Stomach (tissue), 9 donors: Measurements from ENCODE around the gene LSAMP. TPM values are rescaled to one million over a fixed set of nuclear protein-coding genes. Genes with fewer than 3 reads are reported as not detected.

Experiments used
- DNase-seq, 2 donors: peaks; one replicate each; pipeline versions ENCODE4 v3.0.0 to v3.0.0-alpha.2; 2013 to 2019
- H3K27ac ChIP-seq, 5 donors: fragments of 200-600 bp in 4 of 5; sonication (generic) in 4 of 5; one replicate each; pipeline ENCODE4 v1.5.1; 2013 to 2019; ENCODE audit warnings: mild to moderate bottlenecking in 1 of 5, moderate library complexity in 1 of 5
- H3K27me3 ChIP-seq, 3 donors: fragments of 200-600 bp; sonication (generic); one replicate each; pipeline ENCODE4 v1.5.1; 2017 to 2019; ENCODE audit warnings: mixed run types in 1 of 3
- H3K36me3 ChIP-seq, 4 donors: fragments of 200-600 bp; sonication (generic); 1 replicate in 3 of 4; 2 replicates in 1 of 4; pipeline ENCODE4 v1.5.1; 2016 to 2019
- H3K4me1 ChIP-seq, 4 donors: fragments of 200-600 bp; sonication (generic); one replicate each; pipeline ENCODE4 v1.5.1; 2016 to 2019
- H3K4me3 ChIP-seq, 4 donors: fragments of 200-600 bp; sonication (generic) in 3 of 4; one replicate each; pipeline ENCODE4 v1.5.1; 2016 to 2019; ENCODE audit warnings: mild to moderate bottlenecking in 1 of 4
- H3K9me3 ChIP-seq, 4 donors: fragments of 200-600 bp; sonication (generic); one replicate each; pipeline ENCODE4 v1.5.1; 2016 to 2019
- CTCF ChIP-seq, 7 experiments: fragments of 450-650 bp in 4 of 7; fragments of 200-600 bp in 3 of 7; sonication (generic) in 3 of 7; IDR thresholded peaks; one replicate each; pipeline ENCODE4 v1.5.1; 2016 to 2019; ENCODE audit warnings: antibody characterized with exemption in 7 of 7, control low read depth in 2 of 7, mild to moderate bottlenecking in 1 of 7
- EP300 ChIP-seq: sonication (generic); formaldehyde crosslinking; IDR thresholded peaks from one replicate; pipeline ENCODE4 v1.6.1; 2017; ENCODE audit warnings: antibody characterized with exemption
- POLR2A ChIP-seq, 4 donors: fragments of 450-650 bp; IDR thresholded peaks; one replicate each; pipeline ENCODE4 v1.6.1; 2016; ENCODE audit warnings: antibody characterized with exemption in 4 of 4, control low read depth in 2 of 4, mild to moderate bottlenecking in 1 of 4, moderate library complexity in 1 of 4
- POLR2AphosphoS5 ChIP-seq, 3 donors: sonication (generic); formaldehyde crosslinking; IDR thresholded peaks; one replicate each; pipeline ENCODE4 v1.6.1; 2016; ENCODE audit warnings: antibody characterized with exemption in 3 of 3
- WGBS, 5 donors: extraction: QIAGEN DNeasy Blood & Tissue Kit in 3 of 5; methylation state at CpG; one replicate each; pipeline versions ENCODE4 v1.1.5 to v1.1.7; 2013 to 2018; 5-methylcytosine and 5-hydroxymethylcytosine counted together
- intact Hi-C: fragments of 100-400 bp; cut with DNase I; formaldehyde crosslinking; loops from one replicate; pipeline ENCODE4 v1.15.1; 2023; ENCODE audit warnings: low total_unique reads
- polyA plus RNA-seq, 3 donors: library from polyadenylated mRNA; stranded (reverse); fragments of 200-250 nt; gene quantifications; one replicate each; pipeline ENCODE4 v1.2.3, GENCODE V29; 2013
- total RNA-seq, 5 donors: library from RNA; depleted of rRNA; stranded (reverse); fragments of >200 nt; gene quantifications; one replicate each; pipeline versions ENCODE4 v1.1.0 to v1.2.3, GENCODE V29; 2014 to 2016
- donor health status: healthy with polysubstance abuse.
- donor health status: Bipolar disorder and iron deficiency.
- donor health status: healthy.

The LSAMP gene
- total and polyA plus RNA-seq, 8 donors: 1.1 to 20.7 (median 1.7) TPM

- Histone ChIP-seq H3K9me3 (peaks cover 0 to 18% (median 3%) of the 10 kb centered on the region in 4 donors), H3K4me1 (no peaks in the 10 kb centered on the region), H3K4me3 (no peak overlapping the region), H3K36me3 (no peaks in the 10 kb centered on the region), H3K27me3 (no peaks in the 10 kb centered on the region), H3K27ac (no peak overlapping the region)
- WGBS, 5 donors: 57 to 84% (median 73%) methylated on average over 1 to 3 of the region's 3 CpGs; no CpG with 5 or more reads in 1 of the 5 donors
- intact Hi-C loops: no loop called here
- TF ChIP-seq CTCF (IDR thresholded peaks at IDR 0.05): no peak
- no peak for TF ChIP-seq POLR2A (IDR thresholded peaks at IDR 0.05)
- TF ChIP-seq POLR2AphosphoS5 (IDR thresholded peaks at IDR 0.05): no peak
- no peak for TF ChIP-seq EP300
- no peak for DNase-seq
These were observed 52.1 kb downstream of the LSAMP start for GRCh38 chr3:116393199-116393598.

DNA sequence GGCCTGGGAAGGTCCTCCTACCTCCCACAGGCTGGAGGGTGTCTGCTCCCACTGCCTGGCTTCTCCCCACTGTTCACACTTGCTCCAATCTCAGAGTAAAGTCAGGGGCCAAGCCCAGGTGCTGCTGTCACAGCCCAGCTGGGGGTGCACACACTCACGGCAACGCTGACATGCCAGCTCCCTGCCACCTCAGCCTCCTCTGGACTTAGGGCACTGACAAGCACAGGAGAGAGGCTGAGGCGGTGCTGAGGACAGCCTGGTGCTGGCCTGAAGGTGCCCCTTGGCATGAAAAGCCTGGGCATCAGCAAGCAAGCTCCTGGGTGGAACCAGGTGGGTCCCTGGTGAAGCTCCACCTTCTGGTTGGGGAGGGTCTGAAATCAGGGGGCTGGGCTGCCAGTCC, 53.0 kb downstream of the LSAMP start:
- Histone ChIP-seq H3K9me3 (peaks cover 0 to 18% (median 3%) of the 10 kb centered on the region in 4 donors), H3K27ac (no peak overlapping the region), H3K4me3 (no peak overlapping the region), H3K36me3 (no peaks in the 10 kb centered on the region), H3K27me3 (no peaks in the 10 kb centered on the region), H3K4me1 (no peaks in the 10 kb centered on the region)
- 80 to 91% (median 91%) methylated on average over 2 to 3 of the region's 3 CpGs; no CpG with 5 or more reads in 1 of the 5 donors for WGBS, 5 donors
- no peak for DNase-seq
- intact Hi-C loops: no loop called here
- TF ChIP-seq CTCF (IDR thresholded peaks at IDR 0.05) (no peak), POLR2A (IDR thresholded peaks at IDR 0.05) (no peak), POLR2AphosphoS5 (IDR thresholded peaks at IDR 0.05) (no peak), EP300 (no peak)

GRCh38 chr3:116391296-116392201, 53.7 kb downstream of the LSAMP start:
- Histone ChIP-seq H3K36me3 (no peaks in the 10 kb centered on the region), H3K27ac (no peak overlapping the region), H3K27me3 (no peaks in the 10 kb centered on the region), H3K4me1 (no peaks in the 10 kb centered on the region), H3K9me3 (peaks cover 0 to 18% (median 3%) of the 10 kb centered on the region in 4 donors), H3K4me3 (no peak overlapping the region)
- TF ChIP-seq CTCF (IDR thresholded peaks at IDR 0.05) (no peak), EP300 (no peak), POLR2AphosphoS5 (IDR thresholded peaks at IDR 0.05) (no peak), POLR2A (IDR thresholded peaks at IDR 0.05) (no peak)
- no peak for DNase-seq
- intact Hi-C loops: no loop called here
- WGBS, 5 donors: 82 to 92% (median 91%) methylated on average over 11 to 23 of the region's 23 CpGs

- Histone ChIP-seq H3K27ac (no peak overlapping the region), H3K4me3 (no peak overlapping the region), H3K27me3 (no peaks in the 10 kb centered on the region), H3K36me3 (no peaks in the 10 kb centered on the region), H3K4me1 (no peaks in the 10 kb centered on the region), H3K9me3 (peaks cover 0 to 18% (median 3%) of the 10 kb centered on the region in 4 donors)
- intact Hi-C loops: no loop called here
- TF ChIP-seq POLR2AphosphoS5 (IDR thresholded peaks at IDR 0.05) (no peak), CTCF (IDR thresholded peaks at IDR 0.05) (no peak), EP300 (no peak), POLR2A (IDR thresholded peaks at IDR 0.05) (no peak)
- no peak for DNase-seq
- WGBS, 5 donors: 82 to 100% (median 87%) methylated on average over 1 of the region's 1 CpG
These were observed 55.0 kb downstream of the LSAMP start for GRCh38 chr3:116390318-116390717.
